ENCODE data around the gene THSD7B.
"Not testable (repeated sequence)": the region's sequence is repeated elsewhere in the genome, so short reads cannot be mapped to it uniquely, and the experiment has no call there.

GRCh38 chr2:137588578-137588977, 823.2 kb downstream of the THSD7B start:
- not testable (repeated sequence) for TF ChIP-seq POLR2A (IDR thresholded peaks at IDR 0.05; ENCODE audit: low read depth); CTCF (IDR thresholded peaks at IDR 0.05)

Measured in esophagus muscularis mucosa (tissue), 3 donors.